ENCODE measurements around the gene BIN2. TPM values are rescaled to one million over a fixed set of nuclear protein-coding genes. Genes with fewer than 3 reads are reported as not detected.
"Not testable (repeated sequence)": the region's sequence is repeated elsewhere in the genome, so short reads cannot be mapped to it uniquely, and the experiment has no call there.

The BIN2 gene
- total RNA-seq, 1 experiment from 2014 or later: not detected

GRCh38 chr12:51320695-51321320 lies 3.2 kb downstream of the BIN2 start:
- TF ChIP-seq CTCF (conservative IDR thresholded peaks at IDR 0.05; ENCODE audit: low read depth, low read length): no peak
- no peak for TF ChIP-seq EZH2 (IDR thresholded peaks at IDR 0.05; ENCODE audit: borderline replicate concordance, low read depth, low read length, poor library complexity, severe bottlenecking)
- intact Hi-C loops (cut with micrococcal nuclease; ENCODE audit: unreplicated experiment): no loop called here
- Histone ChIP-seq H3K36me3 (ENCODE audit: insufficient read depth, low read length, poor library complexity, severe bottlenecking) (no peaks in the 10 kb centered on the region), H3K4me1 (ENCODE audit: insufficient read depth, low read length, poor library complexity, severe bottlenecking) (no peaks in the 10 kb centered on the region), H3K4me3 (ENCODE audit: low read depth, low read length, poor library complexity, severe bottlenecking) (no peak overlapping the region), H3K27ac (ENCODE audit: low read depth, low read length, poor library complexity, severe bottlenecking) (no peak overlapping the region), H3K27me3 (replicated peaks; ENCODE audit: insufficient read depth, low read depth, low read length, poor library complexity) (no peaks in the 10 kb centered on the region), H3K9me3 (ENCODE audit: low read depth, low read length, poor library complexity, severe bottlenecking) (no peaks in the 10 kb centered on the region)
- CTCF ChIA-PET: interaction anchor here (0.6 kb wide), 1 partner anchor 99 kb away, joined by 4 read pairs; no protein-coding TSS in a partner anchor
- peak; percentile 35 for DNase-seq (ENCODE audit: low spot score)
- POLR2A ChIA-PET (ENCODE audit: low non-redundant PET): interaction anchor here (0.6 kb wide), 1 partner anchor 103 kb away, joined by 3 read pairs; the partner anchor contains the start of gene POU6F1
- no TSS peak for BruUV-seq (replicated peaks)

- DNase-seq (ENCODE audit: low spot score): no peak
- TF ChIP-seq EZH2 (IDR thresholded peaks at IDR 0.05; ENCODE audit: borderline replicate concordance, low read depth, low read length, poor library complexity, severe bottlenecking): no peak
- no peak for TF ChIP-seq CTCF (conservative IDR thresholded peaks at IDR 0.05; ENCODE audit: low read depth, low read length)
- POLR2A ChIA-PET (ENCODE audit: low non-redundant PET): no interaction called here
- Histone ChIP-seq H3K27ac (ENCODE audit: low read depth, low read length, poor library complexity, severe bottlenecking) (no peak overlapping the region), H3K36me3 (ENCODE audit: insufficient read depth, low read length, poor library complexity, severe bottlenecking) (no peaks in the 10 kb centered on the region), H3K4me3 (ENCODE audit: low read depth, low read length, poor library complexity, severe bottlenecking) (no peak overlapping the region), H3K4me1 (ENCODE audit: insufficient read depth, low read length, poor library complexity, severe bottlenecking) (no peaks in the 10 kb centered on the region), H3K9me3 (ENCODE audit: low read depth, low read length, poor library complexity, severe bottlenecking) (no peaks in the 10 kb centered on the region), H3K27me3 (replicated peaks; ENCODE audit: insufficient read depth, low read depth, low read length, poor library complexity) (no peaks in the 10 kb centered on the region)
- intact Hi-C loops (cut with micrococcal nuclease; ENCODE audit: unreplicated experiment): no loop called here
- BruUV-seq (replicated peaks): no TSS peak
- CTCF ChIA-PET: no interaction called here
These were observed 3.7 kb downstream of the BIN2 start for GRCh38 chr12:51320311-51320694.

- intact Hi-C loops (cut with micrococcal nuclease; ENCODE audit: unreplicated experiment): no loop called here
These were observed 5.0 kb downstream of the BIN2 start for GRCh38 chr12:51318846-51319599.

GRCh38 chr12:51318057-51318806 lies 5.7 kb downstream of the BIN2 start:
- H3K4me1 ChIP-seq (ENCODE audit: insufficient read depth, low read length, poor library complexity, severe bottlenecking); DNase-seq (ENCODE audit: low spot score); POLR2A ChIA-PET (ENCODE audit: low non-redundant PET); intact Hi-C loops (cut with micrococcal nuclease; ENCODE audit: unreplicated experiment); CTCF ChIA-PET; H3K27ac ChIP-seq (ENCODE audit: low read depth, low read length, poor library complexity, severe bottlenecking); H3K36me3 ChIP-seq (ENCODE audit: insufficient read depth, low read length, poor library complexity, severe bottlenecking); H3K27me3 ChIP-seq (replicated peaks; ENCODE audit: insufficient read depth, low read depth, low read length, poor library complexity); H3K9me3 ChIP-seq (ENCODE audit: low read depth, low read length, poor library complexity, severe bottlenecking); BruUV-seq (replicated peaks); H3K4me3 ChIP-seq (ENCODE audit: low read depth, low read length, poor library complexity, severe bottlenecking): not testable (repeated sequence)

More at GRCh38 chr12:51318846-51319599, 5.0 kb downstream of the BIN2 start:
- CTCF ChIA-PET: no interaction called here
- POLR2A ChIA-PET (ENCODE audit: low non-redundant PET): no interaction called here
- TF ChIP-seq EZH2 (IDR thresholded peaks at IDR 0.05; ENCODE audit: borderline replicate concordance, low read depth, low read length, poor library complexity, severe bottlenecking) (no peak), CTCF (conservative IDR thresholded peaks at IDR 0.05; ENCODE audit: low read depth, low read length) (no peak)
- Histone ChIP-seq H3K4me1 (ENCODE audit: insufficient read depth, low read length, poor library complexity, severe bottlenecking) (no peaks in the 10 kb centered on the region), H3K27me3 (replicated peaks; ENCODE audit: insufficient read depth, low read depth, low read length, poor library complexity) (no peaks in the 10 kb centered on the region), H3K9me3 (ENCODE audit: low read depth, low read length, poor library complexity, severe bottlenecking) (no peaks in the 10 kb centered on the region), H3K4me3 (ENCODE audit: low read depth, low read length, poor library complexity, severe bottlenecking) (no peak overlapping the region), H3K36me3 (ENCODE audit: insufficient read depth, low read length, poor library complexity, severe bottlenecking) (no peaks in the 10 kb centered on the region), H3K27ac (ENCODE audit: low read depth, low read length, poor library complexity, severe bottlenecking) (no peak overlapping the region)
- BruUV-seq (replicated peaks): no TSS peak
- DNase-seq (ENCODE audit: low spot score): no peak
